HG03571 (cell line): Measurements from ENCODE around the gene TREM2.

Experiments
- ATAC-seq: cut with Tn5 transposase; IDR thresholded peaks from one replicate; pipeline ENCODE4 v1.9.1; 2021; ENCODE audit not compliant: unreplicated experiment

The TREM2 gene

DNA sequence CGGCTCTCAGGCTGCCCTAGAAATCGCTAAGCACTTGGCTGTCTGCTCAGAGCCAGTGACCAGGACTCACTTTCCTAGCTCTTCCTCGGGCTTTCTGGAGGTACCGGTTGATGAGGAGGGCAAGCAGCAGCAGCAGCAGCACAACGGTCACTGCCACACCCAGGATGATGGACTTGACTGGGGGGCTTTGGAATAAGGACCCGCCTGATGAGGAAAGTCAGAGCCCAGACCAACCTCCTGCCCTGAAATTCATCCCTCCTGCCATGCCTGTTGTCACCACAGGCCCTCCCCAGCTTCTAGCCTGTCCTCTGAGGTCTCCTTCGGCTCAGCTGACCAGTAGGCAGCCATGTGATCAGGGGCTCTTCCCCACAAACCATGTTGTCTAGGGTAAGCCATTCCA, 21.8 kb upstream of the TREM2 start:
- no peak for ATAC-seq

DNA sequence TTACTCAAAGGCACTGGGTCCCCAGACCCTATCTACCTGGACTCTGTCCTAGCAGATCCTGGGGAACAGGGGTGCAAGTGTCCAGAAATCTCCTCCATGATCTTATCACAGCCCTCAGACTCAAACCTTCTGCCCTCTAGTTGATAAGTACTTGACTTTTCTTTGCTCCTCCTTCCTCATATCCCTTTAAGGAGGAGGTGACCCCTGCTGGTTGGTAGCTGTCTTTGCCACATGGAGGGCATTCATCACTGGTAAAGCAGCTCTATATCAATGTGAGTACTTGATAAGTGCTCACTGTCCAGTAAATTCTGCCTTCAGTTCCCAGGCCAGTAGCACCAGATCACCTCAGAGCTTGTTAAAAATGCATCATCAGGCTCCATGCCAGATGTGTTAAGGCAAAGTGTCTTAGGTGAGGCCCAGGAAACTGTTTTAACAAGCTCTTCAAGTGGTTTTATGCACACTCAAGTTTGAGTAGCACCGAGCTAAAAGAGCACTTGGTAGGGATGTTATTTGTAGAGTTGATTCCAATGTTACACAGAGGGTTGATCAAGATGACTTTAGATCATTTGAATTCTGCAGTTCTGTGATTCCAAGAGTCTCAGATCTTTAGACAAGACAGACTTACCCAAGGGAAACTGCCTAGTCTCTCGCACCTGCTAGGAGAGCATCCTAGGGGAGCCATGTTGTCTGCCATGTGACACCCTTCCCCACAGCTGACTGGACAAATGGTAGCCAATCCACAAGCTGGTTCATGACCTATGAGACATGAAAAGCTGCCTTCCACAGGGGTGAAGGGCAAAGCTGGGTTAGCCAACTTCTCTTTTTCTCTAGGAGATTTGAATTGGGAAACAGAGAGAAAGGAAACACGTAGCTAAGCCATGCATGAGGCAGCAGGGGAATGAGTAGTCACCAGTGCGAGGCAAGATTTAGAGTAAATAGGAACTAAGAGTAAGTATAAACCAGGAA, 19.4 kb upstream of the TREM2 start:
- no peak for ATAC-seq

DNA sequence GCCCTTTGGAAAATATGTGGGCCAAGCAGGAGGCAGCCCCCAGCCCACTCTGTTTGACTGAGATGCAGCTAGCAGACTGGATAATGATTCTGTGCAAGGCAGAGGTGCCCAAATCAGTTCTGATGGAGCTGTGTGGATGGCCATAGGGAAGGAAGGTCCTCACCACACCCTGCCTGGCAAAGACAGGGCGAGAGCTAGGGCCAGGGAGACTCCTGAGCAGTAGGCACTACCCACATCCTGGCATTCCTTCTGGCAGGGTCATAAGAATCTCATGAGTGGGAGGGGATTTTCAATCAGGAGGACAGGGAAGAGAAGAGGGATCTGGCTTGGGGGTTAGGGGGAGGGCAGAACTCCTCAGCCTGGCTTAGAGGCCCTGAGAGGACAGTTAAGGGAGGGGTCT, 18.6 kb upstream of the TREM2 start:
- no peak for ATAC-seq

DNA sequence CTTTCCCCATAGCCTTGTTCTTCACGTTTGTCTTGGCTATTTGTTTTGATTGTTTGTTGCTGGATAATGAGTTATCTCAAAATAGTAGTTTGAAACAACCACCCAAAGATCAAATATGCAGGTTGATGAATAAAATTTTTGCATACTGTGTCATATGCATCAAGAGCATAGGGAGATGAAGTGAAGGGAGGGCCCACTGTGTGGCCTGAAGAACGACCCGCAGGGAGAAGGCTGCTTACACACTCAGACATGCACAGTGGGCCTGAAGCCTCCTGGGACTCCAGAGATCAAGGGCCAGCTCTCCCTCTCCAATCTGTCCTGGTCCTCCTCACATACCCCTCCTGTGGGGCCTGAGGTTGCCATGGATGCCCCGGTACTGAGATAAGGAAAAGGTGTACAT, 16.2 kb upstream of the TREM2 start:
- ATAC-seq, result no peak

- ATAC-seq, result no peak
Observed at GRCh38 chr6:41177695-41178094, 14.8 kb upstream of the TREM2 start.

DNA sequence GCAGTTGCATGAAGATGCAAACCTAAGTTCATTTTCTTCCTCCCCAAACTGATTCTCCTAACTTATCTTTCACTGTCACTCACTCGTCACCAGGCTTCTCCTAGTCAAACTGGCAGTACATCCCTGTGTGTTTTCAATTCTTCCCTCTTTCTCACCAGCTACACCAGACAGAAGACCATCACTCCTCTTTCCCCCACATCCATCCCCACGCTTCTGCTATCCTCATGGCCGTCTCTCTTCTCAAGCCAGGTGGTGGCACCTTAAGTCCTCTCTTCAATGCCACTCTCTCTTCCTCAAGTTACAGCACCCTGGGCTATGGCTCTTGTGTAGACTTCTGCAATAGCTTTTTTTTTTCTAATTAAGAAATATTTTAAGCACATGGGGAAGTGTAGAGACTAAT, 14.4 kb upstream of the TREM2 start:
- ATAC-seq, result no peak

- ATAC-seq, result no peak
Observed at GRCh38 chr6:41176189-41176588, 13.3 kb upstream of the TREM2 start.

DNA sequence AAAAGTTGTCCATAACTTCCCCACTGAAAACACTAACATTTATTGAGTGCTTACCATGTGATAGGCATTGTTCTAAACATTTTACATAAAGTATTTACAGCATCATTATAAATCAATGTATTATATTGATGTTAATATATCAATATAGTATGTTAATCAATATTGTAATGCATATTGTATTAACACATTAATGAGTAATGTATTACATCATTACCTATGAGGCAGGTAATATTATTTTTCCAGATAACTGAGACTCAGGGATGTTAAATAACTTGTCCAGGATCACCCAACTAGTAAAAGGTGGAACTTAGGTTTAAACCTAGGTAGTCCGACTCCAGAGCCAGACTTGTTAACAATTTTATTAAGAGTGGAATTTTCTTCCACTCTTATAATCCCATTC, 12.2 kb upstream of the TREM2 start:
- no peak for ATAC-seq

- ATAC-seq, result no peak
Observed at GRCh38 chr6:41174610-41175009, 11.7 kb upstream of the TREM2 start.

- ATAC-seq, result no peak
Observed at GRCh38 chr6:41171908-41172307, 9.0 kb upstream of the TREM2 start.

DNA sequence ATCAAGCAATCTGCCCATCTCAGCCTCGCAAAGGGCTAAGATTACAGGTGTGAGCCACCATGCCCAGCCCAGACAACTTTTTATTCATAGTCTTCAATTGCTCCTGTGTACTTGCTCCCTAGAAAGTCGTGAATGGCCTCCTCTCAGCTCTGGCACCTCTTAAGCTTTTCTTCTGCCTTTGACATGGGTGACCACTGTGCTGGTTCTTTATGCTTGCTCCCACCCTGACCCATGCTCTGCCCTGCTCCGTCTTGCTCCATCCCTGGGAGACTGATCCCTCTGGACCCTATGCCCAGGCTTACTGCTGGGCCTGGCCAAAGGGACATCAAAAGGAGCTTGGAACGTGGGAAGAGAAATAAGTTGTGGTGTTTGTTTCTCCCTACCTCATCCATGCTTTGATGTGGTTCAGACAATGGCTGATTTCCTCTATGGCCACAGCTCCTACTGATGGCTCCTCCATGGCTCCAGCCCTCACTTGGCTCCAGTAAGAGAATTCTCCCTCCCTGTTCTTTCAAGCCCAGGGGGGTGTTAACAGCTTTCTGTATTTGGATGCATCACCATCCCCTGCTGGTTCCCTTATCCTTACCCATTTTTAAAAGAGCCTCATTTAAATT, 7.7 kb upstream of the TREM2 start:
- no peak for ATAC-seq

- ATAC-seq, result no peak
Observed at GRCh38 chr6:41167173-41167963, 4.5 kb upstream of the TREM2 start.

DNA sequence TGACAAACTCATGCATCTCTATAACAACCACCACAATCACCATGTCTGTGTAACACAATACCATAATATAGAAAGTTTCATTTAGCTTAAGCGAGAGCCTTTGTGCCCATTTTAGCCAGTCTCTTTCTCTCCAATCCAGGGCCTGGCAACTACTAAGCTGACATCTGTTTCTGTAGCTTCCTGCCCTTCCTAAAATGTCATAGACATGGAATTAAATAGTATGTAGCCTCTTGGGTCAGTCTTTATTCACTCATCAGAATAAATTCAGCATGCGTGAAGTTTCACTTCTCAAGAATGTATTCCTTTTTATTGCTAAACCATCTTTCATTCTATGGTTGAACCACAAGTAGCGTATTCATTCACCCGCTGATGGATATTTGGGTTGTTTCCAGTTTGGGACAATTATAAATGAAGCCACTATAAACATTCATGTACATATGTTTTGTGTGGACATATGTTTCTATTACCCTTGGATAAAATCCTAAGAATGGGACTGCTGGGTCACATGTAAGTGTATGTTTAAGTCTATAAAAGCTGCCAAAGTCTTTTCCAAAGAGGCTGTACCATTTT, 1.7 kb upstream of the TREM2 start:
- ATAC-seq, result no peak

- no peak for ATAC-seq
Observed at GRCh38 chr6:41163419-41163717, 452 bp upstream of the TREM2 start.

DNA sequence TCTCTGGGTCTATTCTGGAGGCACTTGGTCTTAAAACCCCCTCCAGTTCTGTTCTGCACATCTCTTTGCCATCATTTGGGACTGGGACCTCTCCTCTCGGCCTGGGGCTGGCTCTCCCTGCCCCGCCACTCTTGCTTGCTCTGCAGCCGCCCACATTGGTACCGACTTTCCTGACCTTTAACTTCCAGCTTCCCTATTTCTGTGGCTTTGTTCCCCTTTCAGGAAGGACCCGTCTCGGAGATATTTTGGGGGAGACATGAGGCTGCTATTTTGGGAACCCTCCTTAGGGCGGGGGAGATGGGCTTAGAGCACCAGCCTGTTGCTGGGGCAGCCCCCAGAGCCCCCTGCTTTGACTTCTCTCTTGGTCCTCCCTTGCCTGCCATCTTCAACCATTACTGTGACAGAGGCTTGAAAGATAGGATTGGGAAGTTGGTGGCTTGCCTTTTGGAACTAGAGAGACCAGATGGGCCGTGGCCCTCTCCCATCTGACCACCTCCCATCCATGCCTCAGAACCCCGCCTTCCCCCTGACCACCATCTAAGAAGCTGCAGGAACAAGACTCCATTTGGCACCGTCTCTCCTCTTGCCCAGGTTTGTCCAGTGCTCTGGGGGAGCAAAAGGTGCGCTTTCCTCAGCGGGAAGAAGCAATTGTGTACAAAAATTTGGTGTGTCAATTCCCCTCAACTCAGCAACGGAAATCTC, 914 bp downstream of the TREM2 start:
- ATAC-seq, result no peak

- ATAC-seq, result no peak
Observed at GRCh38 chr6:41161380-41161779, 1.5 kb downstream of the TREM2 start.

- no peak for ATAC-seq
Observed at GRCh38 chr6:41160933-41161332, 2.0 kb downstream of the TREM2 start.

DNA sequence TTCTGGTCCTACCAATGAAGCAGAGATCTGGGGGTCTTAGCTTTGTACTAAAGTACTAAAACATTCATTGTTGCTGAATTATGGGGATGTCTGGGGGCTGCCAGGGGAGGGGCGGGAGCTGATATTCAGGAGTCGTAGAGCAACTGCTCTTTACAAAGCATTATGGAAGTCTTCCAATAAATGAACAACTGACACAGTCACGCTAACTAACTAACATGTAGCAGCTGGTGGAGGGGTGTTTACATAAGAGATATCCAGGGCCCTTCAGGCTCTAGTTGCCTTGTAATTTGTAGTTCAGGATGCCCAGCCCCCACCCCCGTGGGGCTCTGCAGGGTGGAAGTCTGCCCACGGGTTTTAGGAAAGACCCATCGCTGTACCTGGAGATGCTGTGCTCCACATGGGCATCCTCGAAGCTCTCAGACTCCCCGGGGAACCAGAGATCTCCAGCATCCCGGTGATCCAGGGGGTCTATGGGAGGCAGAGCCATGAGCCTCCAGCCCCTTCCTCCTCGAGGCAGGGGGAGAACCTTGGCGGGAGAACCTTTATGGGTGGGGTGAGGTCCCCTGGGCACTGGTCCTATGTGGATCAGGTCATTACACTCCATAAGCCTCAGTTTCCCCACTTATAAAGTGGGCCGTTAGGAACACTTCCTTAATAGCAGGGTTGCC, 3.4 kb downstream of the TREM2 start:
- ATAC-seq, result no peak

DNA sequence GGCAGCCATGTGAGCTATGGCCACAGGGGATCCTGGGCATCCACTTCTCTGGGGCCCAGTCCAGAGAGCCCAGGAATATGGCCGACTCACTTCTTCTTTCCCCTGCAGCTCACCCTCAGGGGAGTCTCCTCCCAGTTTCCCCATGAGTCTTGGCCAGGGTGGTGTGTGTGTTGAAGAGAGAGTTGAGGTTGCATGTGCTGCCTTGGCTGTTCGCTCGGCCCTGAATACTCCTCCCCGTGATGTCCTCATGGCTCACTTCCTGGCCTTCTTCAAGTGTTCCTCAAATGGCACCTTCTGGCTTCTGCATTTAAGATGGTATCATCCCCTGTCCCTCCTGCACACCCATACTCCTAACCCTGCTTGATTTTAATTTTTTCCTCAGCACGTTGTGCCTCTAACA, 5.6 kb downstream of the TREM2 start:
- no peak for ATAC-seq

DNA sequence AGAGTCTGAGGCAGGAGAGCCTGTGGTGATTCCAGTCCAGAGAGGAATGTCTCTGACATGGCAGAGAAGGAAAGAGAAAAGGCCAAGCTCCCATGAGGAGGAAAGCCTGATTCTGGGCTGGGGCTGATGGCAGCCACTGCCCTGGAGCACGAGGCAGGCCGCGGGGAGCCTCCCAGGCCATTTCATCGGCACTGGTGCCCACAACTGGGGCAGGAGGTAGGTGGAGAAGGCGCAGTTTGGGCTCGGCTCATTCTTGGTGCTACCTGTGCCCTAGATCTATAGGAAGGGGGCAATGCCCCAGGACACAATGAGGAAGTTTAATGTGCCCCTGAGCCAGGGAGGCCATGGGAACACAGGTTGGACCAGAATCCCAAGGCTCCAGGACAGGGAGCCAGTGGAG, 6.1 kb downstream of the TREM2 start:
- ATAC-seq, result no peak
